Aorta (tissue), 5 donors: ENCODE data around the gene ALK. TPM values are rescaled to one million over a fixed set of nuclear protein-coding genes. Genes with fewer than 3 reads are reported as not detected.

Experiments used
- ATAC-seq: fragments of 200-7000 bp; cut with Tn5 transposase; one replicate; pipeline ENCODE4 v1.9.1; 2022; ENCODE audit warnings: moderate library complexity; ENCODE audit not compliant: low FRiP score
- DNase-seq, 2 donors: peaks; one replicate each; pipeline ENCODE4 v3.0.0-alpha.2; 2020
- H3K27ac ChIP-seq, 2 donors: one replicate each; pipeline ENCODE4 v1.5.1; 2013; ENCODE audit warnings: low read length in 2 of 2, mild to moderate bottlenecking in 2 of 2, moderate library complexity in 2 of 2, control low read depth in 1 of 2, inconsistent platforms in 1 of 2, low read depth in 1 of 2
- H3K27me3 ChIP-seq, 2 donors: one replicate each; pipeline ENCODE4 v1.6.1; 2013; ENCODE audit warnings: control low read depth in 1 of 2, low read length in 1 of 2, mild to moderate bottlenecking in 1 of 2, moderate library complexity in 1 of 2; ENCODE audit not compliant: insufficient read depth in 2 of 2, control insufficient read depth in 1 of 2
- H3K36me3 ChIP-seq, 2 donors: one replicate each; pipeline ENCODE4 v1.6.1; 2013; ENCODE audit warnings: control low read depth in 1 of 2, low read length in 1 of 2, mild to moderate bottlenecking in 1 of 2; ENCODE audit not compliant: insufficient read depth in 2 of 2, control insufficient read depth in 1 of 2
- H3K4me1 ChIP-seq, 2 donors: one replicate each; pipeline ENCODE4 v1.6.1; 2013; ENCODE audit warnings: low read length in 2 of 2, control low read depth in 1 of 2, mild to moderate bottlenecking in 1 of 2, moderate library complexity in 1 of 2; ENCODE audit not compliant: insufficient read depth in 2 of 2, control insufficient read depth in 1 of 2
- H3K4me3 ChIP-seq, 2 donors: one replicate each; pipeline ENCODE4 v1.5.1; 2013; ENCODE audit warnings: low read length in 2 of 2, control low read depth in 1 of 2, mild to moderate bottlenecking in 1 of 2
- H3K9me3 ChIP-seq: one replicate; pipeline ENCODE4 v1.6.1; 2013; ENCODE audit warnings: mild to moderate bottlenecking, low read length; ENCODE audit not compliant: control insufficient read depth
- WGBS, 2 donors: extraction: QIAGEN DNeasy Blood & Tissue Kit; methylation state at CpG; one replicate each; pipeline ENCODE4 v1.1.7; 2013; 5-methylcytosine and 5-hydroxymethylcytosine counted together
- intact Hi-C, 2 donors: fragments of 100-400 bp; cut with DNase I; formaldehyde crosslinking; loops; one replicate each; pipeline versions ENCODE4 v1.14.2 to v1.15.0; 2022
- polyA plus RNA-seq, 2 donors: library from polyadenylated mRNA; stranded (reverse); fragments of 200-250 nt; gene quantifications; one replicate each; pipeline ENCODE4 v1.2.3, GENCODE V29; 2013
- total RNA-seq, 2 donors: library from RNA; stranded (reverse); fragmentation: NEBNext Ultra II Directional; extraction: Animal tissue kit (Norgen Biotek cat#: 25700); gene quantifications; one replicate each; pipeline ENCODE4 v1.2.1, GENCODE V29; 2021
- donor health status: healthy with polysubstance abuse.
- donor health status: Bipolar disorder and iron deficiency.
- donor health status: DM: no; HTN: no; CAD: no.
- donor health status: DM: no; HTN: no; CAD: no.
- donor health status: DM: yes; HTN: yes; CAD: no.

Gene ALK
- total and polyA plus RNA-seq, 4 donors = 0.13 to 0.30 TPM; not detected in 2

DNA sequence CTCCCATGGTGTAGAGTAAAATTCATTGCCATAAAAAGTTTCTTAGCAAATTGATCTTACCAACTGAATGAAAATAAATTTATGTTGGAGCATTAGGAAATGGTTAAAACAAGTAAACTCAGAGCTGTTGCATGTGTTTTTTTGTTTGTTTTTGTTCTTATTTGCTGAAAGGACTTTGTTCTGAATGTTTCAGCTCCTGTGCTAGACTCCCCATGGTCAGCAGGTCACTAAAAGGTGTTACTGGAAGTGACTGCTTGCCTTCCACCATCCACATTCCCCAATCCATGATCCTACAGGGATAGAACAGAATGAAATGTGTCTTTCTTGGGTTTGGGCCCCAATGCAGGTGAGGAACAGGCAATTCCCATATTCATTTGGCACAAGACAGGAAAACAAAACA lies 101.8 kb downstream of the ALK start:
- intact Hi-C loops = no loop called here
- no peaks in the 10 kb centered on the region for H3K27me3 ChIP-seq

GRCh38 chr2:29817801-29818680 lies 103.3 kb downstream of the ALK start:
- H3K36me3 ChIP-seq = no peaks in the 10 kb centered on the region
- DNase-seq = peak in 1 of 2 donors; percentile 75
- no peaks in the 10 kb centered on the region for H3K27me3 ChIP-seq
- no peak overlapping the region for H3K4me3 ChIP-seq
- H3K27ac ChIP-seq = no peak overlapping the region
- 40 to 50% methylated on average over 26 of the region's 26 CpGs for WGBS, 2 donors
- intact Hi-C loops = no loop called here
- H3K4me1 ChIP-seq = no peaks in the 10 kb centered on the region
- ATAC-seq = no peak
- no peaks in the 10 kb centered on the region for H3K9me3 ChIP-seq

More for the DNA sequence above, 101.8 kb downstream of the ALK start:
- Histone ChIP-seq H3K4me1 (no peaks in the 10 kb centered on the region), H3K4me3 (no peak overlapping the region), H3K9me3 (no peaks in the 10 kb centered on the region), H3K27ac (no peak overlapping the region), H3K36me3 (no peaks in the 10 kb centered on the region)
- DNase-seq (no peak), ATAC-seq (no peak)

- Histone ChIP-seq H3K4me3 (no peak overlapping the region), H3K36me3 (no peaks in the 10 kb centered on the region), H3K27me3 (no peaks in the 10 kb centered on the region), H3K4me1 (no peaks in the 10 kb centered on the region), H3K27ac (no peak overlapping the region), H3K9me3 (no peaks in the 10 kb centered on the region)
- no peak for DNase-seq
- 89% methylated on average over 4 of the region's 4 CpGs for WGBS, 2 donors
- intact Hi-C loops = no loop called here
- ATAC-seq = no peak
Measured at GRCh38 chr2:29817299-29817698, 104.1 kb downstream of the ALK start.

- Histone ChIP-seq H3K27me3 (no peaks in the 10 kb centered on the region), H3K27ac (no peak overlapping the region), H3K4me3 (no peak overlapping the region), H3K4me1 (no peaks in the 10 kb centered on the region), H3K36me3 (no peaks in the 10 kb centered on the region), H3K9me3 (no peaks in the 10 kb centered on the region)
- intact Hi-C loops = no loop called here
- no peak for ATAC-seq
- 60 to 63% methylated on average over 4 of the region's 4 CpGs for WGBS, 2 donors
- no peak for DNase-seq
Measured at GRCh38 chr2:29816651-29817050, 104.7 kb downstream of the ALK start.

DNA sequence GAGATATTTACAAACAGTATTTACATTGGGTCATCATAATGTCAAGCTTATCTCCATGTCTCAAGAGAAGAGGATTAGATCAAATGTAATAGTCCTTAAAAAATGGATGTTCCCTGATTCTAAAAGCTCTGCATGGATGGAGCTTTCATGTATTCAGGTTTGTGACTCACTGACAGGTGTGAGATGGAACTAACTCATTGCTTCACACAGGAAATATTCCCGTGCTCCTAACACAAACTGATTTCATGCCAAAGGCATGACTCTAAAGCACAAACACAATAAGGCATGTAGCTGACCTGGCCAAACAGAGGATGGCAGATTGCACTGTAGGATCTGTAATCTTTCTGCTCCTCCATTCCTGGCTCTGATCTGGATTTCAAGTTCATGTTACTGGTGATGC lies 110.0 kb downstream of the ALK start:
- Histone ChIP-seq H3K36me3 (no peaks in the 10 kb centered on the region), H3K27me3 (no peaks in the 10 kb centered on the region), H3K9me3 (no peaks in the 10 kb centered on the region), H3K4me3 (no peak overlapping the region), H3K27ac (no peak overlapping the region), H3K4me1 (no peaks in the 10 kb centered on the region)
- DNase-seq (no peak), ATAC-seq (no peak)
- WGBS, 2 donors = 35 to 47% methylated on average over 1 of the region's 1 CpG
- intact Hi-C loops = no loop called here

GRCh38 chr2:29810956-29811355 lies 110.4 kb downstream of the ALK start:
- no peaks in the 10 kb centered on the region for H3K27me3 ChIP-seq
- H3K4me3 ChIP-seq = no peak overlapping the region
- ATAC-seq (no peak), DNase-seq (no peak)
- intact Hi-C loops = no loop called here
- no peak overlapping the region for H3K27ac ChIP-seq
- no peaks in the 10 kb centered on the region for H3K4me1 ChIP-seq
- WGBS, 2 donors = 34 to 46% methylated on average over 4 to 5 of the region's 5 CpGs
- H3K9me3 ChIP-seq = no peaks in the 10 kb centered on the region
- H3K36me3 ChIP-seq = no peaks in the 10 kb centered on the region

DNA sequence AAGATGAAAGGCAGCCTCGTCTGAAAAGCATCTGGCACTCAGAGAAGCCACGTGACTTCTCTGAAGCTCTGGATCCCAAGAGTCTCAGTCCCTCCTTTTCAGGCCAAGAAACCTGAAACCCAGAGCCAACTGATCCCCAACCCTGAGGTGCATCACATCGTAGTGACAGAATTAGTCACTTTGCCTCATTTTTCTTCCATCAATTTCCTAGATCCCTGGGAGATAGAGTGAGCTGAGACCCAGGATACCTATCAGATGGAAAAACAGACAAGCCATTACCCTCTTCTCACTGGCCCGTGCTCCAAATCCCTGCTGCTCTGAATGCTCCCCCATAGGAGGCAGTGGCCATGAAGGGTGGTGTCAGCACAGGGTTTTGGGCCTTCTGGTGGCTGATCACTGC lies 113.1 kb downstream of the ALK start:
- WGBS, 2 donors = 31 to 34% methylated on average over 4 of the region's 4 CpGs
- Histone ChIP-seq H3K9me3 (no peaks in the 10 kb centered on the region), H3K4me1 (no peaks in the 10 kb centered on the region), H3K36me3 (no peaks in the 10 kb centered on the region), H3K4me3 (no peak overlapping the region), H3K27me3 (no peaks in the 10 kb centered on the region), H3K27ac (no peak overlapping the region)
- intact Hi-C loops = no loop called here
- ATAC-seq (no peak), DNase-seq (no peak)

DNA sequence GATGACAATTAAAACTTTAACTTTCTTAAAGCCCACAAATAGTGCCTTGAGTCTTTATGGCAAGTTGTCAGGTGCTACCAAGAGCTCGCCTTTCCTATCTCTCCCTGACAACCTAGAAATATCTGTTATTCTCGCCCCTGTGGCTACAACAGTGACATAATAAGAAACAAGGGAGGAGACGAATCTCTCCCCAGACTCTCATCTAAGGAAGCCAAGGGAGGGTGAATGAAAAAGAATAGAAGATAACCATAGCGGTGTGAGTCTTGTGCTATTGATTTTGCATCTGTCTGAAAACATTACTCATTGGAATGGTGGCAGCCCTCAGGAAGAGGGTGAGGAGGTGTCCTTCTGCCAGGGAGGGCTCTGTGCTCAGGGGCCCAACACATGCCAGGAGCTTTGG lies 114.3 kb downstream of the ALK start:
- H3K4me3 ChIP-seq = no peak overlapping the region
- no peaks in the 10 kb centered on the region for H3K36me3 ChIP-seq
- intact Hi-C loops = no loop called here
- DNase-seq (no peak), ATAC-seq (no peak)
- no peaks in the 10 kb centered on the region for H3K27me3 ChIP-seq
- H3K9me3 ChIP-seq = no peaks in the 10 kb centered on the region
- H3K27ac ChIP-seq = no peak overlapping the region
- H3K4me1 ChIP-seq = no peaks in the 10 kb centered on the region
- WGBS, 2 donors = 38 to 51% methylated on average over 4 of the region's 4 CpGs

GRCh38 chr2:29806461-29806860 lies 114.9 kb downstream of the ALK start:
- 78 to 87% methylated on average over 5 of the region's 5 CpGs for WGBS, 2 donors
- Histone ChIP-seq H3K36me3 (no peaks in the 10 kb centered on the region), H3K4me3 (no peak overlapping the region), H3K4me1 (no peaks in the 10 kb centered on the region), H3K27ac (no peak overlapping the region), H3K9me3 (no peaks in the 10 kb centered on the region), H3K27me3 (no peaks in the 10 kb centered on the region)
- no peak for DNase-seq
- intact Hi-C loops = no loop called here
- ATAC-seq = no peak
